Stimulated activated CD4-positive, alpha-beta T cell treated with anti-CD3 and anti-CD28 coated beads, Interleukin-2, amount 100 ng/mL, for 48 hours (primary cell): Measurements from ENCODE around the gene HSP90B1.

Experiments
- DNase-seq, 2 donors: peaks; one replicate each; pipeline ENCODE4 v3.0.0-alpha.2; 2020

Gene HSP90B1

DNA sequence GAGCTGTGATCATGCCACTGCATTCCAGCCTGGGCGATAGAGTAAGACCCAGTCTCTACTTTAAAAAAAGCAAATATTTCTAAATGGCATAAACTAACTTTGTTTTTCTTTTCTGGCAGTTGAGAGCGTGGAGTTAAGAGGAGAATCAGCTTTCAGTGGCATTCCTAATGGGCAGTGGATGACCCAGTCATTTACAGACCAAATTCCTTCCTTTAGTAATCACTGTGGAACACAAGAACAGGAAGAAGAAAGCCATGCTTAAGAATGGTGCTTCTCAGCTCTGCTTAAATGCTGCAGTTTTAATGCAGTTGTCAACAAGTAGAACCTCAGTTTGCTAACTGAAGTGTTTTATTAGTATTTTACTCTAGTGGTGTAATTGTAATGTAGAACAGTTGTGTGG is 56.6 kb downstream of the HSP90B1 start:
- no peak for DNase-seq

GRCh38 chr12:103994235-103994634 is 64.0 kb downstream of the HSP90B1 start:
- DNase-seq = no peak

DNA sequence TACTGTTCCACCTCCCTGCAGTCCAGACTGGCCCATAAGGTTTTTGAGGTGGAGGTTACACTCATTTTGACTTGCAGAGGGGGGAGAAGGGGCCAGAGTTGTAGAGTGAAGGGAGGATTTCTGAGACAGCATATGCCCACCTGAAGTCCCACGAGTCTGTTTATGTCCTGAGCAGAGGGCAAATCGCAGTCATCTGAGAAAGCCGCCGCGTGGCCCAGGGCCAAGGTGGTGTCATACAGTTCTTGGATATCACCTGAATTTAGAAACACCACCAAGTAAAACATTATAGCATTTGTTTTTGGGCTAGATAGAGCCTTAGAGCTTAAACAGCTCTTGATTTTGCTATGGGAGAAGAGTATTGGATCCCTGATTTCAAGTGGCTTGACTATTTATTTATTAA is 66.4 kb downstream of the HSP90B1 start:
- no peak for DNase-seq

DNA sequence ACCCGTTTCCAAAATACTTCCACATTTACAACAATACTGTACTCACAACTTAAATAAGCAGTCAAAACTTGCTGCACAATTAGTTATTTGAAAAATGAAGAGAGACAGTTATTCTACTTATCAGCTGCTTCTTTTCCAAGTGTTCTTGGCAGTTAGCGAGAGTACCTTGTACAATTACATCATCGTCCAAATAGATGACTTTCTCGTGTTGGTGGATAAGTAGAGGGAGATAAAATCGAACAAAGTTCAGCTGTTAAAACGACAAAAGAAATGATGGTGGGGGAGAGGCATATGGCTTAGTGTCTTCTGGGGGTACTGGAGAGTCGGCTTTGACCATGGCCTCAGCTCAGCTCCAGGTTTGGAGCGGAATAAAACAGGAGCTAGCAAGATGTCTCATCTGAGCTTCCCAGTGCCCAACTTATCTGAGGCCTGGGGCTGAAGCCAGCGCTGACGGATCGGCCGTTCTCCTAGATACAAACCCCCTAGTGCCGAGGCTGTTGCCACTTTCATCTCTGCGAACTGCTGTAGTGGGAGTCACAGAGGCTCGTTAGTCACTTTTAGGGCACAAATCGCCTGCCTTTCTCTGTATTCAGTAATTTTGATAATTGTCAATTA is 67.2 kb downstream of the HSP90B1 start:
- DNase-seq = no peak
